ENCODE measurements around the gene SEPTIN5. TPM values are rescaled to one million over a fixed set of nuclear protein-coding genes. Genes with fewer than 3 reads are reported as not detected.

SEPTIN5 gene
- total RNA-seq, 1 experiment from 2014 or later = 50.4 TPM

DNA sequence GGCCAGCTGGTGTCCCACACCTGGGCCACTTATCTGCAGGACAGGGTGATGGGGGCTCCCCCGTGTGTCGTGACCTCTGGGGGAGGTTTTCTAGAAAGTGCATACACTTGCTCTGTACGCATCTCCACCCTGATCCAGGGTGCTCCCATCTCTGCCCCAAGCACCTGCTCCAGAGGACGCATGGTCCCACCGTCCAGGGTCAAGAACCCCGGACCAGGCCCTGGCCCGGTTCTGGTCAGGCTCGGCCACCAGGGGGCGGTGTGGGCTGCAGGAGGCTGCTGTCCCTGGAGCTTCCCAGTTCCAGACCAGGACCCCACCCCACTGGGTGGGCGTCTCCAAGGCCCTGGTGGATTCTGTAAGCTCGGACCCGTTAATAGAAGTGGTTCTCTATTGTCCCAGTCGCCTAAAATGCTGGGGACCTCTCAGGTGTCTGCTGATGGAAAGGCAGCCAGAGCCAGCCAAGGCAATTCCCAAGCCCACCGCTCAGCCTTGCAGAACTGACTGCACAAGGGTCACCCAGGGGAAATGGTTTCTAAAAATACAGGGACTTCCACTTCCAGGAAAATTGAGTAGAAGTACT is 34.7 kb upstream of the SEPTIN5 start:
- Histone ChIP-seq H3K27me3 (replicated peaks; ENCODE audit: insufficient read depth, low read depth, low read length, poor library complexity) (no peaks in the 10 kb centered on the region), H3K9me3 (ENCODE audit: low read depth, low read length, poor library complexity, severe bottlenecking) (peaks cover 3% of the 10 kb centered on the region), H3K4me1 (ENCODE audit: insufficient read depth, low read length, poor library complexity, severe bottlenecking) (peaks cover 4% of the 10 kb centered on the region), H3K4me3 (ENCODE audit: low read depth, low read length, poor library complexity, severe bottlenecking) (no peak overlapping the region), H3K27ac (ENCODE audit: low read depth, low read length, poor library complexity, severe bottlenecking) (no peak overlapping the region), H3K36me3 (ENCODE audit: insufficient read depth, low read length, poor library complexity, severe bottlenecking) (no peaks in the 10 kb centered on the region)
- TF ChIP-seq CTCF (conservative IDR thresholded peaks at IDR 0.05; ENCODE audit: low read depth, low read length) = peak; percentile 77
- no peak for TF ChIP-seq EZH2 (IDR thresholded peaks at IDR 0.05; ENCODE audit: borderline replicate concordance, low read depth, low read length, poor library complexity, severe bottlenecking)
- peak; percentile 17 for DNase-seq (ENCODE audit: low spot score)
- intact Hi-C loops (cut with micrococcal nuclease; ENCODE audit: unreplicated experiment) = no loop called here
- BruUV-seq (replicated peaks) = no TSS peak
- ChIA-PET CTCF (interaction anchor here (0.5 kb wide), 1 partner anchor 108 kb away, joined by 3 read pairs; no protein-coding TSS in a partner anchor), POLR2A (ENCODE audit: low non-redundant PET) (no interaction called here)

DNA sequence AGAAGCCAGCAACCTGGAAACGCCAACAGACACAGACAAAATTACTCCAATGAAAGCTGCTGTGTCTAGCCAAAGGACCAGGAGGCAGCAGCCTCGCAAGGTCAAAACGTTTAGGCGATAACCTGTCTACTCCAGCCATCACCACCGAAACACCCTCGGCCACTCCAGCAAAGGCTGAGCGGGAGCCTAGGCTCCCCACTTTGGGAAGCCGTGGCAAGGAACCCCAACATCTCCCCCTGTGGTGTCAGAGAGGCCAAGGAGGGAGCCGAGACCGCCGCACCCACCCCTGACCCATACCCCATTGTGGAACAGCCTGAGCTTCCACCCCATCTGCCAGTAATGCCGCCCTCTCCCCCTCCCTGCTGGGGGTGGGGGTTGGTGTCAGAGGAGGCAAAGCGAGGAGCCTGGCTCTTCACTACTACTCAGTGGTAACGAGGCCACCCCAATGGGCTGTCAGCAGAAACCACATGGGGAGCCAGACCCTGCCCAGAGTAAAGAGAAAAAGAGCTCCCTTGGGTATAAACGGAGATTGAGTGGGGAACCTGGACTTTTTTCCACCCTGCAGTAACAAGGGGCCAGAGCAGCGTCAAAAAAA is 33.9 kb upstream of the SEPTIN5 start:
- Histone ChIP-seq H3K27ac (ENCODE audit: low read depth, low read length, poor library complexity, severe bottlenecking) (no peak overlapping the region), H3K4me3 (ENCODE audit: low read depth, low read length, poor library complexity, severe bottlenecking) (no peak overlapping the region), H3K4me1 (ENCODE audit: insufficient read depth, low read length, poor library complexity, severe bottlenecking) (peaks cover 4% of the 10 kb centered on the region), H3K9me3 (ENCODE audit: low read depth, low read length, poor library complexity, severe bottlenecking) (peaks cover 3% of the 10 kb centered on the region), H3K27me3 (replicated peaks; ENCODE audit: insufficient read depth, low read depth, low read length, poor library complexity) (no peaks in the 10 kb centered on the region), H3K36me3 (ENCODE audit: insufficient read depth, low read length, poor library complexity, severe bottlenecking) (no peaks in the 10 kb centered on the region)
- TF ChIP-seq EZH2 (IDR thresholded peaks at IDR 0.05; ENCODE audit: borderline replicate concordance, low read depth, low read length, poor library complexity, severe bottlenecking) (no peak), CTCF (conservative IDR thresholded peaks at IDR 0.05; ENCODE audit: low read depth, low read length) (no peak)
- ChIA-PET POLR2A (ENCODE audit: low non-redundant PET) (interaction anchor here (0.7 kb wide), 1 partner anchor 24 kb away, joined by 9 read pairs; no protein-coding TSS in a partner anchor), CTCF (no interaction called here)
- DNase-seq (ENCODE audit: low spot score) = no peak
- intact Hi-C loops (cut with micrococcal nuclease; ENCODE audit: unreplicated experiment) = no loop called here
- BruUV-seq (replicated peaks) = no TSS peak

DNA sequence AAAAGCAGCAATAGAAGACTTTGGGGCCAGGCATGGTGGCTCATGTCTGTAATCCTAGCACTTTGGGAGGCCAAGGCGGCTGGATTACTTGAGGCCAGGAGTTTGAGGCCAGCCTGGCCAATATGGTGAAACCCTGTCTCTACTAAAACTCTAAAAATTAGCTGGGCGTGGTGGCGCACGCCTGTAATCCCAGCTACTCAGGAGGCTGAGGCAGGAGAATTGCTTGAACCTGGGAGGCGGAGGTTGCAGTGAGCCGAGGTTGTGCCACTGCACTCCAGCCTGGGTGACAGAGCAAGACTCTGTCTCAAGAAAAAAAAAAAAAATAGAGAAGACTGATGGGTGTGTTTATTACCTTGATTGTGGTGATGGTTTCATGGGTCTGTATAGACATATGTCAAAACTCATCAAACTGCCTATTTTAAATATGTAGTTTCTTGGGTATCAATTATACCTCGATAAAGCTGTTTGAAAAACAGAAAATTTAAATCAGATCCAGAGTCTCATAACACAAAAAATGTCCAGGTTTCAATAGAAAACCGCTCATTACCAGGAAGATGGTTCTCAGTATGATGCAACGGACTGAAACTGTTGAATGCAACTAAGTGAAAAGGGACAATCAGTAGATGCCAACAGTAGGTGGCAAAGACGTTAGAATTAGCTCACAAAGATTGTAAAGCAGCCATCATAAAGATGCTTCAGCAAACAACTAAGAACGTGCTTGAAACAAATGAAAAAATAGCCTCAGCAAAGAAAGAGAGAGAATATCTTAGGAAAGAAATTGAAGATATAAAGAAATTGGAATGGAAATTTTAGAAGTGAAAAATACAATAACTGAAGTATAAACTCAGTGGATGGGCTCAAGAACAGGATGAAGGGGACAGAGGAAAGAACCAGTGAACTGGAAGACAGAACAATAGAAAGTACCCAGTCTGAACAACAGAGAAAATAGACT is 33.1 kb upstream of the SEPTIN5 start:
- no peak for TF ChIP-seq EZH2 (IDR thresholded peaks at IDR 0.05; ENCODE audit: borderline replicate concordance, low read depth, low read length, poor library complexity, severe bottlenecking)
- TF ChIP-seq CTCF (conservative IDR thresholded peaks at IDR 0.05; ENCODE audit: low read depth, low read length) = no peak
- Histone ChIP-seq H3K36me3 (ENCODE audit: insufficient read depth, low read length, poor library complexity, severe bottlenecking) (no peaks in the 10 kb centered on the region), H3K9me3 (ENCODE audit: low read depth, low read length, poor library complexity, severe bottlenecking) (peaks cover 3% of the 10 kb centered on the region), H3K27me3 (replicated peaks; ENCODE audit: insufficient read depth, low read depth, low read length, poor library complexity) (no peaks in the 10 kb centered on the region), H3K27ac (ENCODE audit: low read depth, low read length, poor library complexity, severe bottlenecking) (no peak overlapping the region), H3K4me3 (ENCODE audit: low read depth, low read length, poor library complexity, severe bottlenecking) (no peak overlapping the region), H3K4me1 (ENCODE audit: insufficient read depth, low read length, poor library complexity, severe bottlenecking) (peaks cover 4% of the 10 kb centered on the region)
- ChIA-PET CTCF (no interaction called here), POLR2A (ENCODE audit: low non-redundant PET) (interaction anchor here (0.6 to 0.7 kb wide), 2 partner anchors 12 to 23 kb away, joined by 3 to 9 read pairs; no protein-coding TSS in a partner anchor)
- BruUV-seq (replicated peaks) = no TSS peak
- no peak for DNase-seq (ENCODE audit: low spot score)
- intact Hi-C loops (cut with micrococcal nuclease; ENCODE audit: unreplicated experiment) = no loop called here

Data from A673 (cell line).